IMR-90 (cell line): Measurements from ENCODE around the gene TUSC2. TPM values are rescaled to one million over a fixed set of nuclear protein-coding genes. Genes with fewer than 3 reads are reported as not detected.

Experiments
- ATAC-seq: fragments of 200-7000 bp; cut with Tn5 transposase; 2 replicates; pipeline ENCODE4 v1.9.1; 2020; ENCODE audit warnings: low read depth, mild to moderate bottlenecking, moderate library complexity
- BruUV-seq: library from RNA; stranded (reverse); fragments of 400-500 nt; replicated peaks from 2 replicates; lab custom pipeline; 2021; lab: Mats Ljungman, UMichigan
- CTCF ChIA-PET: fragments of 300-600 bp; formaldehyde crosslinking; extraction: SDS; loops from one replicate; lab custom pipeline; 2021; ENCODE audit warnings: antibody characterized with exemption; lab: Yijun Ruan, JAX
- POLR2A ChIA-PET: fragments of 300-600 bp; sonication (Branson Sonifier 250); formaldehyde crosslinking; loops from one replicate; lab custom pipeline; 2022; ENCODE audit warnings: antibody characterized with exemption; ENCODE audit not compliant: unreplicated experiment; lab: Charles Lee
- DNase-seq: peaks from one replicate; pipeline ENCODE4 v3.0.0; 2013
- H2AFZ ChIP-seq: replicated peaks from 2 replicates; pipeline ENCODE3; 2013; ENCODE audit warnings: low read length, mild to moderate bottlenecking; ENCODE audit not compliant: poor library complexity
- H2AK5ac ChIP-seq: 2 replicates; pipeline ENCODE4 v1.6.1; 2013; ENCODE audit warnings: low read depth, low read length, inconsistent platforms
- H2AK9ac ChIP-seq: replicated peaks from 2 replicates; pipeline ENCODE3; 2013; ENCODE audit warnings: mild to moderate bottlenecking, low read depth, low read length, moderate library complexity; ENCODE audit not compliant: poor library complexity
- H2BK120ac ChIP-seq: 2 replicates; pipeline ENCODE4 v1.6.1; 2013; ENCODE audit warnings: low read depth, low read length, inconsistent platforms
- H2BK15ac ChIP-seq: 3 replicates; pipeline ENCODE4 v1.6.1; 2013; ENCODE audit warnings: low read depth, low read length, inconsistent platforms
- H2BK20ac ChIP-seq: 2 replicates; pipeline ENCODE4 v1.6.1; 2013; ENCODE audit warnings: low read depth, mild to moderate bottlenecking, inconsistent platforms, low read length, moderate library complexity
- H2BK5ac ChIP-seq: 2 replicates; pipeline ENCODE4 v1.6.1; 2013; ENCODE audit warnings: mild to moderate bottlenecking, low read depth, low read length, inconsistent platforms; ENCODE audit not compliant: poor library complexity, severe bottlenecking
- H3K14ac ChIP-seq: replicated peaks from 2 replicates; pipeline ENCODE4 v1.6.1; 2013; ENCODE audit warnings: low read depth, low read length, inconsistent platforms
- H3K18ac ChIP-seq: 2 replicates; pipeline ENCODE4 v1.6.1; 2013; ENCODE audit warnings: low read depth, low read length, control low read depth
- H3K23ac ChIP-seq: 2 replicates; pipeline ENCODE4 v1.6.1; 2013; ENCODE audit warnings: low read depth, low read length, inconsistent platforms
- H3K27ac ChIP-seq: 2 replicates; pipeline ENCODE4 v1.5.1; 2013; ENCODE audit warnings: mild to moderate bottlenecking, control low read depth, low read length; ENCODE audit not compliant: insufficient read depth
- H3K27me3 ChIP-seq: 2 replicates; pipeline ENCODE4 v1.6.1; 2013; ENCODE audit warnings: low read length; ENCODE audit not compliant: control insufficient read depth, insufficient read depth
- H3K36me3 ChIP-seq: 2 replicates; pipeline ENCODE4 v1.6.1; 2013; ENCODE audit warnings: low read length, mixed read lengths; ENCODE audit not compliant: control insufficient read depth, insufficient read depth
- H3K4ac ChIP-seq: 2 replicates; pipeline ENCODE4 v1.6.1; 2013; ENCODE audit warnings: low read depth, low read length, inconsistent platforms
- H3K4me1 ChIP-seq: 2 replicates; pipeline ENCODE4 v1.6.1; 2013; ENCODE audit warnings: low read length, mixed read lengths; ENCODE audit not compliant: control insufficient read depth, insufficient read depth
- H3K4me2 ChIP-seq: 2 replicates; pipeline ENCODE4 v1.6.1; 2013; ENCODE audit warnings: low read depth, mild to moderate bottlenecking, control low read depth, low read length, moderate library complexity
- H3K4me3 ChIP-seq: 2 replicates; pipeline ENCODE4 v1.5.1; 2013; ENCODE audit warnings: low read depth, mild to moderate bottlenecking, control low read depth, low read length, moderate library complexity; ENCODE audit not compliant: insufficient read depth
- H3K56ac ChIP-seq: 2 replicates; pipeline ENCODE4 v1.6.1; 2013; ENCODE audit warnings: low read length, inconsistent platforms; ENCODE audit not compliant: insufficient read depth; ENCODE audit errors: extremely low read depth
- H3K79me1 ChIP-seq, 2 experiments: 2 replicates each; pipeline ENCODE4 v1.6.1; 2013; ENCODE audit warnings: low read length in 2 of 2, inconsistent platforms in 1 of 2, low read depth in 1 of 2
- H3K9ac ChIP-seq: 2 replicates; pipeline ENCODE4 v1.6.1; 2013; ENCODE audit warnings: low read depth, low read length, control low read depth
- H3K9me1 ChIP-seq: 2 replicates; pipeline ENCODE4 v1.6.1; 2013; ENCODE audit warnings: low read length, inconsistent platforms; ENCODE audit not compliant: insufficient read depth
- H3K9me3 ChIP-seq: 2 replicates; pipeline ENCODE4 v1.6.1; 2013; ENCODE audit warnings: low read length; ENCODE audit not compliant: control insufficient read depth, insufficient read depth
- H4K20me1 ChIP-seq: 2 replicates; pipeline ENCODE4 v1.6.1; 2013; ENCODE audit warnings: low read length, inconsistent platforms; ENCODE audit not compliant: insufficient read depth
- H4K5ac ChIP-seq: 2 replicates; pipeline ENCODE4 v1.6.1; 2013; ENCODE audit warnings: mild to moderate bottlenecking, low read depth, low read length, control low read depth
- H4K8ac ChIP-seq, 2 experiments: 2 replicates each; pipeline ENCODE4 v1.6.1; 2013; ENCODE audit warnings: low read depth in 2 of 2, low read length in 2 of 2, control low read depth in 1 of 2, inconsistent platforms in 1 of 2
- H4K91ac ChIP-seq: 2 replicates; pipeline ENCODE4 v1.6.1; 2013; ENCODE audit warnings: low read depth, low read length, inconsistent platforms; ENCODE audit not compliant: insufficient read depth
- BHLHE40 ChIP-seq: fragments of 150-350 bp; IDR thresholded peaks from 2 replicates; pipeline ENCODE4 v1.6.1; 2016; ENCODE audit warnings: mild to moderate bottlenecking, low read depth, low read length
- CEBPB ChIP-seq: IDR thresholded peaks from 2 replicates; pipeline ENCODE4 v1.6.1; 2012; ENCODE audit warnings: low read depth, low read length, improper control_type of control experiment
- CHD1 ChIP-seq: IDR thresholded peaks from 2 replicates; pipeline ENCODE4 v1.6.1; 2012; ENCODE audit warnings: low read depth, low read length, improper control_type of control experiment
- MAZ ChIP-seq: IDR thresholded peaks from 2 replicates; pipeline ENCODE4 v1.6.1; 2012; ENCODE audit warnings: low read depth, mild to moderate bottlenecking, low read length, improper control_type of control experiment, moderate library complexity, borderline replicate concordance
- MXI1 ChIP-seq: IDR thresholded peaks from 2 replicates; pipeline ENCODE4 v1.6.1; 2012; ENCODE audit warnings: low read depth, mild to moderate bottlenecking, low read length, moderate library complexity, borderline replicate concordance
- NFE2L2 ChIP-seq: fragments of 150-350 bp; IDR thresholded peaks from 2 replicates; pipeline ENCODE4 v1.6.1; 2016; ENCODE audit warnings: low read depth, mild to moderate bottlenecking, low read length
- RAD21 ChIP-seq: IDR thresholded peaks from 2 replicates; pipeline ENCODE4 v1.6.1; 2012; ENCODE audit warnings: low read length, improper control_type of control experiment
- RCOR1 ChIP-seq: IDR thresholded peaks from 2 replicates; pipeline ENCODE4 v1.6.1; 2012; ENCODE audit warnings: mild to moderate bottlenecking, low read length, improper control_type of control experiment; ENCODE audit not compliant: insufficient replicate concordance
- RFX5 ChIP-seq: IDR thresholded peaks from 2 replicates; pipeline ENCODE4 v1.8.0; 2012; ENCODE audit warnings: low read depth, mild to moderate bottlenecking, low read length, moderate library complexity
- SMC3 ChIP-seq: fragments of 150-350 bp; IDR thresholded peaks from 2 replicates; pipeline ENCODE4 v1.6.1; 2016; ENCODE audit warnings: low read depth, mild to moderate bottlenecking, antibody characterized with exemption, low read length, moderate library complexity
- WGBS, 2 experiments: methylation state at CpG; one replicate each; pipeline versions ENCODE4 v1.1.5 to v1.1.7; 2013; ENCODE audit warnings: missing lambda C conversion rate in 2 of 2; ENCODE audit not compliant: insufficient read length in 1 of 2; ENCODE audit errors: extremely low coverage in 2 of 2; 5-methylcytosine and 5-hydroxymethylcytosine counted together
- dilution Hi-C: fragments of 300-500 bp; cut with HindIII; formaldehyde crosslinking; loops from one replicate; pipeline ENCODE4 v1.14.3; 2018; ENCODE audit warnings: low sequenced_read_pairs; ENCODE audit not compliant: unreplicated experiment
- in situ Hi-C: fragments of 300-500 bp; cut with MboI; formaldehyde crosslinking; loops from 3 replicates; pipeline ENCODE4 v1.14.3; 2019; ENCODE audit warnings: low sequenced_read_pairs, inconsistent platforms, mixed read lengths
- intact Hi-C: fragments of 100-400 bp; cut with micrococcal nuclease; formaldehyde crosslinking; loops from 2 replicates; pipeline ENCODE4 v1.10.0; 2022
- polyA plus RNA-seq, 3 experiments: library from polyadenylated mRNA; depleted of rRNA; stranded (reverse); fragments of >200 nt; gene quantifications; 2 replicates each; pipeline ENCODE4 v1.2.3, GENCODE V29; 2012; ENCODE audit warnings: low replicate concordance in 1 of 3
- total RNA-seq: library from RNA; depleted of rRNA; stranded (reverse); fragments of >200 nt; gene quantifications from 2 replicates; pipeline ENCODE4 v1.2.3, GENCODE V29; 2012
- TF ChIP-seq, protein P1 (sequence below): fragments of 150-350 bp; IDR thresholded peaks from 2 replicates; pipeline ENCODE4 v1.6.1; 2016; ENCODE audit warnings: low read depth, mild to moderate bottlenecking, low read length, moderate library complexity, borderline replicate concordance
- TF ChIP-seq, protein P2 (sequence below): fragments of 150-350 bp; IDR thresholded peaks from 2 replicates; pipeline ENCODE4 v1.6.1; 2017; ENCODE audit warnings: mild to moderate bottlenecking, antibody characterized with exemption, low read length, low read depth
- TF ChIP-seq, protein P3 (sequence below): conservative IDR thresholded peaks from 2 replicates; pipeline ENCODE4 v1.5.1; 2012; ENCODE audit warnings: mild to moderate bottlenecking, low read depth, low read length, improper control_type of control experiment

Gene TUSC2
- total and polyA plus RNA-seq, 2 of the 4 experiments (the other 2 are of a cell fraction): 13.4 to 24.0 TPM

DNA sequence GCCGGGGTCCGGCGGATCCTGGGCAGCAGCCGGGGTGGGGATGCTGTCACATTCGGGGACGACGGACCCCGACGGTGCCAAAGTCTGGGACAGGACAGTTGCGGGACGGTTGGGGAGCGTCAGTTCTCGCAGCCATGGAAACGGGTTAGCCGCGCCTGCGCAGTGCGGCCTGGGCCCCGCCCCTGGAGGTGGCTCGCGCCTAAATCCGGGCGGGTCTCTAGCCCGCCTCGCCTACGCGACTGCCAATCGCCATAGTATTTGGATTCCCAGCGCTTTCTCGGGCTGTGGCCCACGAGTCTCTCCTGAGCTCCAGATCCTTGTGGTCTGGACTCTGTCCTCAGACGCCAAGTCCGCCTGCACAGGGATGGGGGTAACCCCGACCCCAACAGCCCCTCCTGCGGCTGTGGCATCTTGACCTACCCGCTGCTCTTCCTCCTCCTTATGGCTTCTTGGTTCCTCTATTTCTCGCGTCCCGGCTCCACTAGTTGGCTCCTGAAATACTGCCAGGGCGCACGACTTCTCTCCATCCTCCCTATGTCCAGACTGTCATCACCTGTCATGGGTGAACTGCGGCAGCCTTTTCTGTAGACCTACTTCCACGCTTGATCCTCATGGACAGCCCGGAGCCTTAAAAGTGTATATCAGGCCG is 17.7 kb upstream of the TUSC2 start, which contains the start of gene ZMYND10:
ZMYND10 (minus strand) TSS at position 147 of the 649 bp plus-strand sequence. CDS start 153 bp downstream, outside the sequence.
- Histone ChIP-seq H3K9me1 (no peaks in the 10 kb centered on the region; the same call in none of the 2 replicates), H2BK5ac (no peak within 1 kb of the TSS), H4K20me1 (peaks cover 2% of the 10 kb centered on the region), H3K18ac (no peak within 1 kb of the TSS), H3K9ac (peak within 1 kb of the TSS; percentile 47), H3K4me3 (peak within 1 kb of the TSS; percentile 48), H4K91ac (no peak within 1 kb of the TSS), H3K9me3 (no peaks in the 10 kb centered on the region), H2AK9ac (peak within 1 kb of the TSS; percentile 47), H3K36me3 (peaks cover 9% of the 10 kb centered on the region; the same call in 1 of the 2 replicates), H3K4me1 (peaks cover 9% of the 10 kb centered on the region), H3K14ac (peak within 1 kb of the TSS; percentile 7; the same call in 1 of the 2 replicates), H3K79me1 (peaks cover 14 to 23% of the 10 kb centered on the region in 2 experiments), H2AK5ac (0 out of 2 replicates have a peak within 1 kb of the TSS, but pooled peaks have one; percentile 17), H2AFZ (peak within 1 kb of the TSS; percentile 95), H3K27ac (no peak within 1 kb of the TSS; the same call in 1 of the 2 replicates), H3K56ac (0 out of 2 replicates have a peak within 1 kb of the TSS, but pooled peaks have one; percentile 14), H2BK120ac (peak within 1 kb of the TSS; percentile 8; the same call in 1 of the 2 replicates), H3K4ac (peak within 1 kb of the TSS; percentile 11; the same call in 1 of the 2 replicates), H3K23ac (no peak within 1 kb of the TSS), H2BK20ac (no peak within 1 kb of the TSS), H4K5ac (0 out of 2 replicates have a peak within 1 kb of the TSS, but pooled peaks have one; percentile 1), H2BK15ac (no peak within 1 kb of the TSS), H3K4me2 (peak within 1 kb of the TSS; percentile 99), H3K27me3 (no peaks in the 10 kb centered on the region), H4K8ac (peak within 1 kb of the TSS in 1 of 2 experiments; percentile 54; a peak in 1 of 4 replicates)
- POLR2A ChIA-PET: no interaction called here
- dilution Hi-C loops: no loop called here
- DNase-seq (peak; percentile 28), ATAC-seq (peak; percentile 67)
- WGBS, 2 experiments: 12% methylated on average over 20 of the region's 45 CpGs; no CpG with 5 or more reads in 1 of the 2 experiments
- no TSS peak for BruUV-seq
- intact Hi-C loops: loop anchor here (2.0 to 5.0 kb wide), 2 partner anchors 205 to 1042 kb away; partner anchors contain the start of gene MANF
- CTCF ChIA-PET: interaction anchor here (0.6 kb wide), 1 partner anchor 197 kb away, joined by 5 read pairs; no protein-coding TSS in a partner anchor
- in situ Hi-C loops: loop anchor here (5.0 to 25.0 kb wide), 4 partner anchors 202 to 1817 kb away; partner anchors contain the start of genes ABHD14B, GPR62, MANF and PCBP4
- TF ChIP-seq RAD21: no peak
- TF ChIP-seq RCOR1: no peak
- no peak for TF ChIP-seq SMC3
- no peak for TF ChIP-seq RFX5
- TF ChIP-seq, protein P1, sequence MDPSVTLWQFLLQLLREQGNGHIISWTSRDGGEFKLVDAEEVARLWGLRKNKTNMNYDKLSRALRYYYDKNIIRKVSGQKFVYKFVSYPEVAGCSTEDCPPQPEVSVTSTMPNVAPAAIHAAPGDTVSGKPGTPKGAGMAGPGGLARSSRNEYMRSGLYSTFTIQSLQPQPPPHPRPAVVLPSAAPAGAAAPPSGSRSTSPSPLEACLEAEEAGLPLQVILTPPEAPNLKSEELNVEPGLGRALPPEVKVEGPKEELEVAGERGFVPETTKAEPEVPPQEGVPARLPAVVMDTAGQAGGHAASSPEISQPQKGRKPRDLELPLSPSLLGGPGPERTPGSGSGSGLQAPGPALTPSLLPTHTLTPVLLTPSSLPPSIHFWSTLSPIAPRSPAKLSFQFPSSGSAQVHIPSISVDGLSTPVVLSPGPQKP: no peak
- TF ChIP-seq, protein P2, sequence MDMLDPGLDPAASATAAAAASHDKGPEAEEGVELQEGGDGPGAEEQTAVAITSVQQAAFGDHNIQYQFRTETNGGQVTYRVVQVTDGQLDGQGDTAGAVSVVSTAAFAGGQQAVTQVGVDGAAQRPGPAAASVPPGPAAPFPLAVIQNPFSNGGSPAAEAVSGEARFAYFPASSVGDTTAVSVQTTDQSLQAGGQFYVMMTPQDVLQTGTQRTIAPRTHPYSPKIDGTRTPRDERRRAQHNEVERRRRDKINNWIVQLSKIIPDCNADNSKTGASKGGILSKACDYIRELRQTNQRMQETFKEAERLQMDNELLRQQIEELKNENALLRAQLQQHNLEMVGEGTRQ: no peak
- TF ChIP-seq NFE2L2: no peak
- TF ChIP-seq CEBPB: no peak
- TF ChIP-seq, protein P3, sequence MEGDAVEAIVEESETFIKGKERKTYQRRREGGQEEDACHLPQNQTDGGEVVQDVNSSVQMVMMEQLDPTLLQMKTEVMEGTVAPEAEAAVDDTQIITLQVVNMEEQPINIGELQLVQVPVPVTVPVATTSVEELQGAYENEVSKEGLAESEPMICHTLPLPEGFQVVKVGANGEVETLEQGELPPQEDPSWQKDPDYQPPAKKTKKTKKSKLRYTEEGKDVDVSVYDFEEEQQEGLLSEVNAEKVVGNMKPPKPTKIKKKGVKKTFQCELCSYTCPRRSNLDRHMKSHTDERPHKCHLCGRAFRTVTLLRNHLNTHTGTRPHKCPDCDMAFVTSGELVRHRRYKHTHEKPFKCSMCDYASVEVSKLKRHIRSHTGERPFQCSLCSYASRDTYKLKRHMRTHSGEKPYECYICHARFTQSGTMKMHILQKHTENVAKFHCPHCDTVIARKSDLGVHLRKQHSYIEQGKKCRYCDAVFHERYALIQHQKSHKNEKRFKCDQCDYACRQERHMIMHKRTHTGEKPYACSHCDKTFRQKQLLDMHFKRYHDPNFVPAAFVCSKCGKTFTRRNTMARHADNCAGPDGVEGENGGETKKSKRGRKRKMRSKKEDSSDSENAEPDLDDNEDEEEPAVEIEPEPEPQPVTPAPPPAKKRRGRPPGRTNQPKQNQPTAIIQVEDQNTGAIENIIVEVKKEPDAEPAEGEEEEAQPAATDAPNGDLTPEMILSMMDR: no peak
- no peak for TF ChIP-seq BHLHE40
- TF ChIP-seq MAZ: no peak
- no peak for TF ChIP-seq MXI1
- TF ChIP-seq CHD1: no peak
